GM12892 (cell line): Measurements from ENCODE around the gene NARF.

Experiments
- POLR2A ChIP-seq: IDR thresholded peaks from 2 replicates; pipeline ENCODE4 v1.6.1; 2011; ENCODE audit warnings: low read depth, low read length, control low read depth
- POLR2AphosphoS5 ChIP-seq: IDR thresholded peaks from 2 replicates; pipeline ENCODE4 v1.6.1; 2011; ENCODE audit warnings: low read depth, low read length, control low read depth
- TAF1 ChIP-seq: IDR thresholded peaks from 2 replicates; pipeline ENCODE4 v1.6.1; 2011; ENCODE audit warnings: low read depth, mild to moderate bottlenecking, control low read depth, low read length, borderline replicate concordance

DNA sequence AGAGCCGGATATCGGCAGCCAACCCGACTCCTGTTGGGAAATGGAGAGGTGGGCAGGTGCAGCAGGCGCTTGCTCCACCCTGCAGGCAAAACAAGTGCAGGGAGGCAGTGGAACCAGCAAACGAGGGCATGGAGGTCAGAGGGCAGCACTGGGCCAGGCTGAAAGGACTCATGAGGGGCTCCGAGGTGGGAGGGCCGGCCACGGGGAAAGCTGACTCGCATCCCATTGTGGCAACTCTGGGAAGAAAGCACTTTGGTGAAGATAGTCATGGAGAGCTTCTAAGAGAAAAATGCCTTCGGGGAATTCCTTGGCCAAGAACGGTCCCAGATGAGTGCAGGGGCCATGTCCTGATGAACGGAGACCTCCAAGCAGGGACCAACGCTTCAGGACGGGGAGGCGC, 12.4 kb upstream of the NARF start:
- no peak for TF ChIP-seq POLR2AphosphoS5
- TF ChIP-seq POLR2A, result no peak
- TF ChIP-seq TAF1, result no peak
